Progenitor cell of endocrine pancreas (in vitro differentiated cells): ENCODE results near the gene FAM3B. TPM values are rescaled to one million over a fixed set of nuclear protein-coding genes. Genes with fewer than 3 reads are reported as not detected.
A peak's percentile ranks its signal among the peaks of the same experiment; 100 is the strongest.

Source experiments
- DNase-seq: peaks from one replicate; pipeline ENCODE4 v3.0.0; 2021; ENCODE audit warnings: low spot score; ENCODE audit not compliant: unreplicated experiment
- H3K27ac Mint-ChIP-seq: 2 replicates; pipeline ENCODE4 v1.8.0; 2021; ENCODE audit warnings: mild to moderate bottlenecking, moderate library complexity, mixed read lengths
- H3K27me3 Mint-ChIP-seq: 2 replicates; pipeline ENCODE4 v1.8.0; 2021; ENCODE audit warnings: mixed read lengths
- H3K36me3 Mint-ChIP-seq: 2 replicates; pipeline ENCODE4 v1.8.0; 2022; ENCODE audit warnings: mixed read lengths; ENCODE audit not compliant: insufficient read depth
- H3K4me1 Mint-ChIP-seq: 2 replicates; pipeline ENCODE4 v1.8.0; 2021; ENCODE audit warnings: low read depth, mixed read lengths
- H3K4me3 Mint-ChIP-seq: 2 replicates; pipeline ENCODE4 v1.8.0; 2021; ENCODE audit warnings: low read depth, mild to moderate bottlenecking, moderate library complexity, mixed read lengths
- H3K9me3 Mint-ChIP-seq: 2 replicates; pipeline ENCODE4 v1.8.0; 2021; ENCODE audit warnings: low read depth, mixed read lengths
- total RNA-seq: library from RNA; stranded (reverse); gene quantifications from 2 replicates; pipeline ENCODE4 v1.2.1, GENCODE V29; 2021
- TF ChIP-seq, protein P1 (sequence below): fragments of 200-600 bp; sonication (generic); IDR thresholded peaks from one replicate; pipeline ENCODE4 v1.5.0; 2021; ENCODE audit warnings: antibody characterized with exemption, mild to moderate bottlenecking; ENCODE audit not compliant: unreplicated experiment

Gene FAM3B
- total RNA-seq, 1 donor from 2014 or later, result 8.2 TPM

DNA sequence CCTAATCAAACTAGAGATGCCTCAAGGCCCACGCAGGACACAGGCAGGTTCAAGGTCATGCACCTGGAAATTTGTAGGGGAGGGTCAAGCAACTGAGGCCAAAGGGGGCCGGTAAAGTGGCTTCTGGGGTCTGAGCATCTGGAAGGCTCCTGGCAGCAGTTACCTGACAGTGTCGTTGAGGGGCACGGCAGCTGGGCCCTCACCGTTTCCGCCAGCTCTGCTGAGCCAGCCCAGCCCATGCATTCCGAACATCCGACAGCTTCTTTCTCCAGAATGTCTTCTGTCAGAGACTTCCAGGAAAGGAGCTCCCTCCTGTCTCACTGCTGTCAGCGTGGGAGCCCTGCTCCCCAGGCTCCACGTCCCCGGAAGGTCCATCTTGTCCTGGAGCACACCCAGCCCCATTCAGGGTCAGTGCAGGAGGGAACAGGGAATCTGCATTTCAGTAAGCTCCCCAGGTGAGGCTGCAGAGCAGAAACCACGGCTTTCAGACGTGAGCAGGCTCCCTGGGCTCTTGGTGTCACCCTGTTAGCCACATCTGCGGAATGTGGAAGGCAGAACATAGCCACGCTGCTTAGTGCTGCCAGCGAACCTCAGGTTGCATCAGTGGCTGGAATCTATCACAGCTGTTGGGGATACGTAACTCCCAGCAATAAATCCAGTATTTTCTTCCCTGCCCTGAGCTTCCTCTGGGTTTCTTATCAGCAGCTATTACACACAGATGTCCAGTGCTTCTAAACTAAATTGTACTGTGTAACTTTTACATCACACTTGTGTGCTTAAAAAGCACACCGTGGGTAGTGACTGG, 36.3 kb upstream of the FAM3B start:
- peaks cover 18% of the 10 kb centered on the region for H3K27me3 Mint-ChIP-seq
- TF ChIP-seq, protein P1, sequence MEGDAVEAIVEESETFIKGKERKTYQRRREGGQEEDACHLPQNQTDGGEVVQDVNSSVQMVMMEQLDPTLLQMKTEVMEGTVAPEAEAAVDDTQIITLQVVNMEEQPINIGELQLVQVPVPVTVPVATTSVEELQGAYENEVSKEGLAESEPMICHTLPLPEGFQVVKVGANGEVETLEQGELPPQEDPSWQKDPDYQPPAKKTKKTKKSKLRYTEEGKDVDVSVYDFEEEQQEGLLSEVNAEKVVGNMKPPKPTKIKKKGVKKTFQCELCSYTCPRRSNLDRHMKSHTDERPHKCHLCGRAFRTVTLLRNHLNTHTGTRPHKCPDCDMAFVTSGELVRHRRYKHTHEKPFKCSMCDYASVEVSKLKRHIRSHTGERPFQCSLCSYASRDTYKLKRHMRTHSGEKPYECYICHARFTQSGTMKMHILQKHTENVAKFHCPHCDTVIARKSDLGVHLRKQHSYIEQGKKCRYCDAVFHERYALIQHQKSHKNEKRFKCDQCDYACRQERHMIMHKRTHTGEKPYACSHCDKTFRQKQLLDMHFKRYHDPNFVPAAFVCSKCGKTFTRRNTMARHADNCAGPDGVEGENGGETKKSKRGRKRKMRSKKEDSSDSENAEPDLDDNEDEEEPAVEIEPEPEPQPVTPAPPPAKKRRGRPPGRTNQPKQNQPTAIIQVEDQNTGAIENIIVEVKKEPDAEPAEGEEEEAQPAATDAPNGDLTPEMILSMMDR, result no peak
- DNase-seq, result no peak
- peaks cover 2% of the 10 kb centered on the region for H3K36me3 Mint-ChIP-seq
- H3K4me3 Mint-ChIP-seq, result no peak overlapping the region
- H3K27ac Mint-ChIP-seq, result no peak overlapping the region
- H3K4me1 Mint-ChIP-seq, result no peaks in the 10 kb centered on the region
- no peaks in the 10 kb centered on the region for H3K9me3 Mint-ChIP-seq

DNA sequence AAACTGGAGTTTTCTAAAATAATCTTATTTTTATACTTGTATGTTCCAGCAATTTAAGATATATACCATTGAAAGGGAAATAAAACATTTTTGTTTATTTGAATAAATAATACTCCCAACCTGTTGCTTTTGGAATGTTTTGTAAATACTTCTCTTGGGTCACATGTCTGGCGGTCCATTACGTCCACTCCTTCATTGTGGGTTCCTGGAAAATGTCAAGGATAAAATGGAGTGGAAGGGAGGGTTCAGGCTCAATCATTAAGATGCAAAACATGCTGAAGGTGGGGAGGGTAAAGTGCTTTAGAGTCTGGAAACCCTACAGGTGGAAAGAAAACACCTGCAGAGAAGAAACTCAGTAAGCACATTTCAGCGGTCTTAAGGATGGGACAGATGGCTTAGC, 34.2 kb upstream of the FAM3B start:
- TF ChIP-seq, protein P1, result no peak
- peaks cover 18% of the 10 kb centered on the region for H3K27me3 Mint-ChIP-seq
- H3K36me3 Mint-ChIP-seq, result no peaks in the 10 kb centered on the region
- H3K27ac Mint-ChIP-seq, result no peak overlapping the region
- H3K9me3 Mint-ChIP-seq, result no peaks in the 10 kb centered on the region
- DNase-seq, result no peak
- no peaks in the 10 kb centered on the region for H3K4me1 Mint-ChIP-seq
- no peak overlapping the region for H3K4me3 Mint-ChIP-seq

DNA sequence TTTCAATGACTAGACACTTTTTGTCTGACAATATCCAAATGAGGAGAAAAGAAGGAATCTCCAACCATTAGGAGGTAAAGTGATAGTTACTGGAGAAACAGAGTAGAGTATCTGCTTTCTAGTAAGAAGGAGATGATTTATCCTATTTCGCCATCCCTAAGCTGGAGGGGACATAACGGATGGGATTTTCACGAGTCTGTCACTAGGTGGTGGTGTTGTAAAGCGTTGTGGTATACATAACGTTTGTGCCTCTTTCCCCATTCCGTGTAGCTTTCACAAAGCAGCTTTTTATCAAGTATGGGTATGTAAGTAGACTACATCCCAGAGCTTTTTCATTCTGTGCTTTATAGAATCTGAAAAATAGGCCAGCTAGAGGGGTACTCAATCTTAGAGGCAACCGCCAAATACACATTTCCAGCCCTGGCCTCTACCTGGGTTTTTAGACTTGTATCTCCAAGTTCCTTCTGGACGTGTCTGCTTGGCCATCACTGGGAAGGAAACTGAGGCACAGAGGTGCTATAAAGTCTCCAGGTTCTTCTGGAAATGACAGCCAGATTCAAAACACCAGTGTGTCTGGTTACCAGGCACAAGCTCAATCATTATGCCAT, 33.3 kb upstream of the FAM3B start:
- no peaks in the 10 kb centered on the region for H3K9me3 Mint-ChIP-seq
- TF ChIP-seq, protein P1, result peak; percentile 81

DNA sequence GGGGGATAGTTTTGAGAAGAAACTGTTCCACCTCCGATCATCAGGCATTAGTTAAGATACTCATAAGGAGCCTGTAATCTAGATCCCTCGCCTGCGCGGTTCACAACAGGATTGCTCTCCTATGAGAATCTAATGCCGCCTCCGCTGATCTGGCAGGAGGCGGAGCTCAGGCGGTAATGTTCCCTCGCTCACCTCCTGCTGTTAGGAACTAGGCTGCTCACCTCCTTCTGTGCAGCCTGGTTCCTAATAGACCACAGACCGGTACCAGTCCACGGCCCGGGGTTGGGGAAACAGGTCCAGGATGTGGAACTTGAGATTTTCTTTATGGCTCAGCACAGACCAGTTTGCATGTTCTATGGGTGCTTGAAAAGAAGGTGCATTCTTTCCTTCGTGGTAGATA, 27.2 kb upstream of the FAM3B start:
- TF ChIP-seq, protein P1, result peak; percentile 13
- no peak for DNase-seq
- Mint-ChIP-seq H3K4me1 (no peaks in the 10 kb centered on the region), H3K36me3 (no peaks in the 10 kb centered on the region), H3K4me3 (no peak overlapping the region), H3K27me3 (peaks cover 21% of the 10 kb centered on the region), H3K27ac (no peak overlapping the region), H3K9me3 (peaks cover 5% of the 10 kb centered on the region)

More for the DNA sequence above, 33.3 kb upstream of the FAM3B start:
- no peaks in the 10 kb centered on the region for H3K36me3 Mint-ChIP-seq
- H3K4me3 Mint-ChIP-seq, result no peak overlapping the region
- H3K27ac Mint-ChIP-seq, result no peak overlapping the region
- peaks cover 17% of the 10 kb centered on the region for H3K27me3 Mint-ChIP-seq
- H3K4me1 Mint-ChIP-seq, result no peaks in the 10 kb centered on the region
- peak; percentile 31 for DNase-seq

DNA sequence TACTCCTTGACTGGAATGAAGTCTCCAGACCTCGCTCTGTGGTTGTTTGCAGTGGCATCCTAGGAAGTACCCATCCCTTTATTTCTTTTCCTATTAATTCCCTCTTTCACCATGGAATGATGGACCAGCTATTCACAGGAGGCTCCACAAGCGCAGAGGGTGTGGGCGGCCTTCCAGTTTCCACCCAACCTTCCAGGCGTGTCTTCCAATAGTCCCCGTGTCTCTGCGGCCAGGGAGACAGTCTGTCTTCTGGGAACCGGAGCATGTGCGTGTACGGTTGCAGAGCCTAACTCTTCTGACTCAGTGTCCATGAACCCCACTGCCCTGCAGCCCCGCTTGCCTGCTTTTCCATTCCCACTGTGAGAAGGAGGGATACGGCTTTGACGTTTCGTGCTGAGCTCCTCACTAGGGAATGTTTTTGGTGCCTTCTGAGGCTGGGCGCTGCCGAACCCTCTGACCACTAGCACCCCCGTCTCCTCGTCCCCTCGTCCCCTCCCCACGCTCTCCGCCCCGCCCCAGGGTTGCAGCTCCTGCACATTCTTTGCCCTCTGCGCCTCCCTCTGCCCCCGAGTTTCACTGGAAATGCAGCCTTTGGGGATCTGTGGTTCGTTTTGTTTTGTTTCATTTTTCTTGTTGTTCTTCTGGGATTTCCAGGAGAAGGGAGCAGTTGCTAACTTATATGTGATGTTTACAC, 26.3 kb upstream of the FAM3B start:
- DNase-seq, result no peak
- Mint-ChIP-seq H3K27me3 (peaks cover 19% of the 10 kb centered on the region), H3K4me3 (no peak overlapping the region), H3K27ac (no peak overlapping the region), H3K4me1 (peaks cover 2% of the 10 kb centered on the region), H3K9me3 (peaks cover 5% of the 10 kb centered on the region), H3K36me3 (no peaks in the 10 kb centered on the region)
- TF ChIP-seq, protein P1, result no peak
